SK-N-SH (cell line): ENCODE results near the gene KNSTRN.

ENCODE experiments used
- EP300 ChIP-seq, 2 experiments: IDR thresholded peaks; 2 replicates each; pipeline versions ENCODE4 v1.4.0 to v1.6.1; 2012; ENCODE audit warnings: borderline replicate concordance in 1 of 2, low read depth in 1 of 2, low read length in 1 of 2
- NFIC ChIP-seq: IDR thresholded peaks from 2 replicates; pipeline ENCODE4 v1.4.0; 2012; ENCODE audit warnings: borderline replicate concordance
- RAD21 ChIP-seq: IDR thresholded peaks from 2 replicates; pipeline ENCODE4 v1.6.1; 2012; ENCODE audit warnings: mild to moderate bottlenecking, low read length
- RCOR1 ChIP-seq: fragments of 150-350 bp; IDR thresholded peaks from 2 replicates; pipeline ENCODE4 v1.6.1; 2017; ENCODE audit warnings: antibody characterized with exemption, low read length
- TF ChIP-seq, protein P1 (sequence below): fragments of 200-600 bp; sonication (generic); IDR thresholded peaks from 2 replicates; pipeline ENCODE4 v1.6.1; 2017; ENCODE audit warnings: antibody characterized with exemption, mild to moderate bottlenecking, moderate library complexity

- TF ChIP-seq RCOR1 (no peak), NFIC (no peak), RAD21 (no peak), EP300 (IDR thresholded peaks at IDR 0.05; ENCODE audit: borderline replicate concordance in 1 of 2, low read depth in 1 of 2, low read length in 1 of 2) (no peak)
- TF ChIP-seq, protein P1, sequence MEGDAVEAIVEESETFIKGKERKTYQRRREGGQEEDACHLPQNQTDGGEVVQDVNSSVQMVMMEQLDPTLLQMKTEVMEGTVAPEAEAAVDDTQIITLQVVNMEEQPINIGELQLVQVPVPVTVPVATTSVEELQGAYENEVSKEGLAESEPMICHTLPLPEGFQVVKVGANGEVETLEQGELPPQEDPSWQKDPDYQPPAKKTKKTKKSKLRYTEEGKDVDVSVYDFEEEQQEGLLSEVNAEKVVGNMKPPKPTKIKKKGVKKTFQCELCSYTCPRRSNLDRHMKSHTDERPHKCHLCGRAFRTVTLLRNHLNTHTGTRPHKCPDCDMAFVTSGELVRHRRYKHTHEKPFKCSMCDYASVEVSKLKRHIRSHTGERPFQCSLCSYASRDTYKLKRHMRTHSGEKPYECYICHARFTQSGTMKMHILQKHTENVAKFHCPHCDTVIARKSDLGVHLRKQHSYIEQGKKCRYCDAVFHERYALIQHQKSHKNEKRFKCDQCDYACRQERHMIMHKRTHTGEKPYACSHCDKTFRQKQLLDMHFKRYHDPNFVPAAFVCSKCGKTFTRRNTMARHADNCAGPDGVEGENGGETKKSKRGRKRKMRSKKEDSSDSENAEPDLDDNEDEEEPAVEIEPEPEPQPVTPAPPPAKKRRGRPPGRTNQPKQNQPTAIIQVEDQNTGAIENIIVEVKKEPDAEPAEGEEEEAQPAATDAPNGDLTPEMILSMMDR = no peak
Measured at GRCh38 chr15:40392986-40393948, 10.7 kb downstream of the KNSTRN start.
